Lower leg skin (tissue), 3 donors: Measurements from ENCODE around the gene FBXO2.

ENCODE experiments used
- CTCF ChIP-seq, 3 donors: fragments of 450-650 bp; IDR thresholded peaks; one replicate each; pipeline ENCODE4 v1.5.1; 2016; ENCODE audit warnings: antibody characterized with exemption in 3 of 3, mild to moderate bottlenecking in 3 of 3, moderate library complexity in 2 of 3
- POLR2A ChIP-seq, 2 donors: fragments of 450-650 bp; IDR thresholded peaks; one replicate each; pipeline ENCODE4 v1.6.1; 2016 to 2017; ENCODE audit warnings: antibody characterized with exemption in 2 of 2, mild to moderate bottlenecking in 1 of 2, moderate library complexity in 1 of 2

GRCh38 chr1:11628767-11629166, 25.5 kb downstream of the FBXO2 start:
- TF ChIP-seq POLR2A (IDR thresholded peaks at IDR 0.05) (no peak), CTCF (IDR thresholded peaks at IDR 0.05) (no peak)
